IMR-90 (cell line): Measurements from ENCODE around the gene FGGY. TPM values are rescaled to one million over a fixed set of nuclear protein-coding genes. Genes with fewer than 3 reads are reported as not detected.

Experiments used
- ATAC-seq: fragments of 200-7000 bp; cut with Tn5 transposase; 2 replicates; pipeline ENCODE4 v1.9.1; 2020; ENCODE audit warnings: low read depth, mild to moderate bottlenecking, moderate library complexity
- BruUV-seq: library from RNA; stranded (reverse); fragments of 400-500 nt; replicated peaks from 2 replicates; lab custom pipeline; 2021; lab: Mats Ljungman, UMichigan
- CTCF ChIA-PET: fragments of 300-600 bp; formaldehyde crosslinking; extraction: SDS; loops from one replicate; lab custom pipeline; 2021; ENCODE audit warnings: antibody characterized with exemption; lab: Yijun Ruan, JAX
- POLR2A ChIA-PET: fragments of 300-600 bp; sonication (Branson Sonifier 250); formaldehyde crosslinking; loops from one replicate; lab custom pipeline; 2022; ENCODE audit warnings: antibody characterized with exemption; ENCODE audit not compliant: unreplicated experiment; lab: Charles Lee
- DNase-seq: peaks from one replicate; pipeline ENCODE4 v3.0.0; 2013
- H2AFZ ChIP-seq: replicated peaks from 2 replicates; pipeline ENCODE3; 2013; ENCODE audit warnings: low read length, mild to moderate bottlenecking; ENCODE audit not compliant: poor library complexity
- H2AK5ac ChIP-seq: 2 replicates; pipeline ENCODE4 v1.6.1; 2013; ENCODE audit warnings: low read depth, low read length, inconsistent platforms
- H2AK9ac ChIP-seq: replicated peaks from 2 replicates; pipeline ENCODE3; 2013; ENCODE audit warnings: mild to moderate bottlenecking, low read depth, low read length, moderate library complexity; ENCODE audit not compliant: poor library complexity
- H2BK120ac ChIP-seq: 2 replicates; pipeline ENCODE4 v1.6.1; 2013; ENCODE audit warnings: low read depth, low read length, inconsistent platforms
- H2BK15ac ChIP-seq: 3 replicates; pipeline ENCODE4 v1.6.1; 2013; ENCODE audit warnings: low read depth, low read length, inconsistent platforms
- H2BK20ac ChIP-seq: 2 replicates; pipeline ENCODE4 v1.6.1; 2013; ENCODE audit warnings: low read depth, mild to moderate bottlenecking, inconsistent platforms, low read length, moderate library complexity
- H2BK5ac ChIP-seq: 2 replicates; pipeline ENCODE4 v1.6.1; 2013; ENCODE audit warnings: mild to moderate bottlenecking, low read depth, low read length, inconsistent platforms; ENCODE audit not compliant: poor library complexity, severe bottlenecking
- H3K14ac ChIP-seq: replicated peaks from 2 replicates; pipeline ENCODE4 v1.6.1; 2013; ENCODE audit warnings: low read depth, low read length, inconsistent platforms
- H3K18ac ChIP-seq: 2 replicates; pipeline ENCODE4 v1.6.1; 2013; ENCODE audit warnings: low read depth, low read length, control low read depth
- H3K23ac ChIP-seq: 2 replicates; pipeline ENCODE4 v1.6.1; 2013; ENCODE audit warnings: low read depth, low read length, inconsistent platforms
- H3K27ac ChIP-seq: 2 replicates; pipeline ENCODE4 v1.5.1; 2013; ENCODE audit warnings: mild to moderate bottlenecking, control low read depth, low read length; ENCODE audit not compliant: insufficient read depth
- H3K27me3 ChIP-seq: 2 replicates; pipeline ENCODE4 v1.6.1; 2013; ENCODE audit warnings: low read length; ENCODE audit not compliant: control insufficient read depth, insufficient read depth
- H3K36me3 ChIP-seq: 2 replicates; pipeline ENCODE4 v1.6.1; 2013; ENCODE audit warnings: low read length, mixed read lengths; ENCODE audit not compliant: control insufficient read depth, insufficient read depth
- H3K4ac ChIP-seq: 2 replicates; pipeline ENCODE4 v1.6.1; 2013; ENCODE audit warnings: low read depth, low read length, inconsistent platforms
- H3K4me1 ChIP-seq: 2 replicates; pipeline ENCODE4 v1.6.1; 2013; ENCODE audit warnings: low read length, mixed read lengths; ENCODE audit not compliant: control insufficient read depth, insufficient read depth
- H3K4me2 ChIP-seq: 2 replicates; pipeline ENCODE4 v1.6.1; 2013; ENCODE audit warnings: low read depth, mild to moderate bottlenecking, control low read depth, low read length, moderate library complexity
- H3K4me3 ChIP-seq: 2 replicates; pipeline ENCODE4 v1.5.1; 2013; ENCODE audit warnings: low read depth, mild to moderate bottlenecking, control low read depth, low read length, moderate library complexity; ENCODE audit not compliant: insufficient read depth
- H3K56ac ChIP-seq: 2 replicates; pipeline ENCODE4 v1.6.1; 2013; ENCODE audit warnings: low read length, inconsistent platforms; ENCODE audit not compliant: insufficient read depth; ENCODE audit errors: extremely low read depth
- H3K79me1 ChIP-seq, 2 experiments: 2 replicates each; pipeline ENCODE4 v1.6.1; 2013; ENCODE audit warnings: low read length in 2 of 2, inconsistent platforms in 1 of 2, low read depth in 1 of 2
- H3K9ac ChIP-seq: 2 replicates; pipeline ENCODE4 v1.6.1; 2013; ENCODE audit warnings: low read depth, low read length, control low read depth
- H3K9me1 ChIP-seq: 2 replicates; pipeline ENCODE4 v1.6.1; 2013; ENCODE audit warnings: low read length, inconsistent platforms; ENCODE audit not compliant: insufficient read depth
- H3K9me3 ChIP-seq: 2 replicates; pipeline ENCODE4 v1.6.1; 2013; ENCODE audit warnings: low read length; ENCODE audit not compliant: control insufficient read depth, insufficient read depth
- H4K20me1 ChIP-seq: 2 replicates; pipeline ENCODE4 v1.6.1; 2013; ENCODE audit warnings: low read length, inconsistent platforms; ENCODE audit not compliant: insufficient read depth
- H4K5ac ChIP-seq: 2 replicates; pipeline ENCODE4 v1.6.1; 2013; ENCODE audit warnings: mild to moderate bottlenecking, low read depth, low read length, control low read depth
- H4K8ac ChIP-seq, 2 experiments: 2 replicates each; pipeline ENCODE4 v1.6.1; 2013; ENCODE audit warnings: low read depth in 2 of 2, low read length in 2 of 2, control low read depth in 1 of 2, inconsistent platforms in 1 of 2
- H4K91ac ChIP-seq: 2 replicates; pipeline ENCODE4 v1.6.1; 2013; ENCODE audit warnings: low read depth, low read length, inconsistent platforms; ENCODE audit not compliant: insufficient read depth
- BHLHE40 ChIP-seq: fragments of 150-350 bp; IDR thresholded peaks from 2 replicates; pipeline ENCODE4 v1.6.1; 2016; ENCODE audit warnings: mild to moderate bottlenecking, low read depth, low read length
- CHD1 ChIP-seq: IDR thresholded peaks from 2 replicates; pipeline ENCODE4 v1.6.1; 2012; ENCODE audit warnings: low read depth, low read length, improper control_type of control experiment
- FOS ChIP-seq: fragments of 150-350 bp; IDR thresholded peaks from 2 replicates; pipeline ENCODE4 v1.6.1; 2016; ENCODE audit warnings: low read depth, low read length
- MAZ ChIP-seq: IDR thresholded peaks from 2 replicates; pipeline ENCODE4 v1.6.1; 2012; ENCODE audit warnings: low read depth, mild to moderate bottlenecking, low read length, improper control_type of control experiment, moderate library complexity, borderline replicate concordance
- MXI1 ChIP-seq: IDR thresholded peaks from 2 replicates; pipeline ENCODE4 v1.6.1; 2012; ENCODE audit warnings: low read depth, mild to moderate bottlenecking, low read length, moderate library complexity, borderline replicate concordance
- NFE2L2 ChIP-seq: fragments of 150-350 bp; IDR thresholded peaks from 2 replicates; pipeline ENCODE4 v1.6.1; 2016; ENCODE audit warnings: low read depth, mild to moderate bottlenecking, low read length
- RAD21 ChIP-seq: IDR thresholded peaks from 2 replicates; pipeline ENCODE4 v1.6.1; 2012; ENCODE audit warnings: low read length, improper control_type of control experiment
- SMC3 ChIP-seq: fragments of 150-350 bp; IDR thresholded peaks from 2 replicates; pipeline ENCODE4 v1.6.1; 2016; ENCODE audit warnings: low read depth, mild to moderate bottlenecking, antibody characterized with exemption, low read length, moderate library complexity
- WGBS, 2 experiments: methylation state at CpG; one replicate each; pipeline versions ENCODE4 v1.1.5 to v1.1.7; 2013; ENCODE audit warnings: missing lambda C conversion rate in 2 of 2; ENCODE audit not compliant: insufficient read length in 1 of 2; ENCODE audit errors: extremely low coverage in 2 of 2; 5-methylcytosine and 5-hydroxymethylcytosine counted together
- dilution Hi-C: fragments of 300-500 bp; cut with HindIII; formaldehyde crosslinking; loops from one replicate; pipeline ENCODE4 v1.14.3; 2018; ENCODE audit warnings: low sequenced_read_pairs; ENCODE audit not compliant: unreplicated experiment
- in situ Hi-C: fragments of 300-500 bp; cut with MboI; formaldehyde crosslinking; loops from 3 replicates; pipeline ENCODE4 v1.14.3; 2019; ENCODE audit warnings: low sequenced_read_pairs, inconsistent platforms, mixed read lengths
- intact Hi-C: fragments of 100-400 bp; cut with micrococcal nuclease; formaldehyde crosslinking; loops from 2 replicates; pipeline ENCODE4 v1.10.0; 2022
- polyA plus RNA-seq, 3 experiments: library from polyadenylated mRNA; depleted of rRNA; stranded (reverse); fragments of >200 nt; gene quantifications; 2 replicates each; pipeline ENCODE4 v1.2.3, GENCODE V29; 2012; ENCODE audit warnings: low replicate concordance in 1 of 3
- total RNA-seq: library from RNA; depleted of rRNA; stranded (reverse); fragments of >200 nt; gene quantifications from 2 replicates; pipeline ENCODE4 v1.2.3, GENCODE V29; 2012

Gene FGGY
- total and polyA plus RNA-seq, 2 of the 4 experiments (the other 2 are of a cell fraction): 5.6 to 14.0 TPM

DNA sequence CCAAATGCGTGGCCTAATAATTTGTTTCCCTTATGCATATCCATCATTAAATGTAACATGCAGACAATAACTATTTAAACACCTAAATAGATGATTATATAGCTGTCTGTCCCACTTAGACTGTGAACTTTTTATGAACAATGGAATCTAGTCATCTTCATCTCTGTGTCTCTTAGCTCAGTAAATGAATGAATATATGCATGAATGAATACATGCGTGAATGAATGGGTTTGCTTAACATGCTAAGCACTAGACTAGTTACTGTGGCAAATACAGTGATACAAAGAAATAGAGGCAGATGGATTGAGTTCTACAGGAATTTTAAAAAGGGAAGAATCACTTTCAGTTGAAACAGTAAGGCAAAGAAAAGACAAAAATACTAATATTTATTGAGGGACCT, 232.0 kb downstream of the FGGY start:
- H4K20me1 ChIP-seq: no peaks in the 10 kb centered on the region
- no peak overlapping the region for H2BK120ac ChIP-seq
- dilution Hi-C loops (no loop called here), intact Hi-C loops (no loop called here), in situ Hi-C loops (no loop called here)
- no peak overlapping the region for H3K9ac ChIP-seq
- no peak overlapping the region for H4K5ac ChIP-seq
- no peak overlapping the region for H3K4me2 ChIP-seq
- no peak overlapping the region for H3K56ac ChIP-seq
- ChIA-PET CTCF (no interaction called here), POLR2A (no interaction called here)
- WGBS, 2 experiments: no CpG with 5 or more reads among the region's 2 CpGs
- no peak overlapping the region for H3K27ac ChIP-seq
- no peaks in the 10 kb centered on the region for H3K4me1 ChIP-seq
- no peak overlapping the region for H3K4ac ChIP-seq
- no peak overlapping the region for H2AK9ac ChIP-seq
- TF ChIP-seq BHLHE40 (no peak), MXI1 (no peak), SMC3 (no peak), CHD1 (no peak), FOS (no peak), RAD21 (no peak), MAZ (no peak), NFE2L2 (no peak)
- H3K9me1 ChIP-seq: no peaks in the 10 kb centered on the region
- no peak overlapping the region for H2BK20ac ChIP-seq
- no peak overlapping the region for H2BK15ac ChIP-seq
- no peak for DNase-seq
- H3K14ac ChIP-seq: no peak overlapping the region
- no peaks in the 10 kb centered on the region for H3K36me3 ChIP-seq
- H3K18ac ChIP-seq: no peak overlapping the region
- H3K9me3 ChIP-seq: no peaks in the 10 kb centered on the region
- no peak overlapping the region for H2AFZ ChIP-seq
- H2AK5ac ChIP-seq: no peak overlapping the region
- H3K23ac ChIP-seq: no peak overlapping the region
- no peak overlapping the region for H4K8ac ChIP-seq
- H3K27me3 ChIP-seq: no peaks in the 10 kb centered on the region
- H3K4me3 ChIP-seq: no peak overlapping the region
- H3K79me1 ChIP-seq: no peaks in the 10 kb centered on the region
- BruUV-seq: no TSS peak
- H4K91ac ChIP-seq: no peak overlapping the region
- no peak for ATAC-seq
- no peak overlapping the region for H2BK5ac ChIP-seq
